ENCODE measurements around the gene C17orf113. TPM values are rescaled to one million over a fixed set of nuclear protein-coding genes. Genes with fewer than 3 reads are reported as not detected.

Gene C17orf113
- total and polyA plus RNA-seq, 2 experiments from 2014 or later: 0.46 to 1.1 TPM

DNA sequence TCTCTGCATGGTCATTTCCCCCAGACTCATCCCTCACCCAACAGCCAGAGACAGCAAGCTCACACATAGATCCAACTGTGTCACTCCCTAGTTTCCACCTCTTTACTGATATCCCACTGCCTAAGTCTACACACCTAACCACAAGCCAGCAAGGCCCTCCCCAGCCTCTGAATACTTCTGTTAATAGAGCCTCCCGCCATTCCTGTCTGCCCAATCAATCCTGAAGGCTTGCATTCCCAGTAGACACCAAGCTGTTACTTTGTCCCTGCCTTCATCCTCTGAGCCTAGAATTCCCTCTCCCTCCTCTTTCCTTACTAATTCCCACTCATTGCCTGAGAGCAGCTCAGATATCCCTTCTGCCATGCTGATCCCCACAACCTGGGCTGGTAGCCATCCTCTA, 4.7 kb downstream of the C17orf113 start:
- Histone ChIP-seq H2AFZ (no peak overlapping the region), H3K4me3 (no peak overlapping the region), H3K36me3 (replicated peaks; ENCODE audit: insufficient read depth, low read depth) (no peaks in the 10 kb centered on the region), H3K4me1 (ENCODE audit: insufficient read depth) (peaks cover 7% of the 10 kb centered on the region), H3K9me3 (ENCODE audit: low read depth) (no peaks in the 10 kb centered on the region), H4K20me1 (ENCODE audit: insufficient read depth, poor library complexity, severe bottlenecking) (no peaks in the 10 kb centered on the region), H3K27me3 (no peaks in the 10 kb centered on the region), H3K79me2 (no peaks in the 10 kb centered on the region), H3K9me2 (replicated peaks; ENCODE audit: insufficient read depth) (no peaks in the 10 kb centered on the region), H3K27ac (no peak overlapping the region), H3K4me2 (no peak overlapping the region)
- TF ChIP-seq, protein P1, sequence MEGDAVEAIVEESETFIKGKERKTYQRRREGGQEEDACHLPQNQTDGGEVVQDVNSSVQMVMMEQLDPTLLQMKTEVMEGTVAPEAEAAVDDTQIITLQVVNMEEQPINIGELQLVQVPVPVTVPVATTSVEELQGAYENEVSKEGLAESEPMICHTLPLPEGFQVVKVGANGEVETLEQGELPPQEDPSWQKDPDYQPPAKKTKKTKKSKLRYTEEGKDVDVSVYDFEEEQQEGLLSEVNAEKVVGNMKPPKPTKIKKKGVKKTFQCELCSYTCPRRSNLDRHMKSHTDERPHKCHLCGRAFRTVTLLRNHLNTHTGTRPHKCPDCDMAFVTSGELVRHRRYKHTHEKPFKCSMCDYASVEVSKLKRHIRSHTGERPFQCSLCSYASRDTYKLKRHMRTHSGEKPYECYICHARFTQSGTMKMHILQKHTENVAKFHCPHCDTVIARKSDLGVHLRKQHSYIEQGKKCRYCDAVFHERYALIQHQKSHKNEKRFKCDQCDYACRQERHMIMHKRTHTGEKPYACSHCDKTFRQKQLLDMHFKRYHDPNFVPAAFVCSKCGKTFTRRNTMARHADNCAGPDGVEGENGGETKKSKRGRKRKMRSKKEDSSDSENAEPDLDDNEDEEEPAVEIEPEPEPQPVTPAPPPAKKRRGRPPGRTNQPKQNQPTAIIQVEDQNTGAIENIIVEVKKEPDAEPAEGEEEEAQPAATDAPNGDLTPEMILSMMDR (IDR thresholded peaks at IDR 0.05; ENCODE audit: poor library complexity): no peak
- TF ChIP-seq EZH2phosphoT487 (IDR thresholded peaks at IDR 0.05; ENCODE audit: low read depth, severe bottlenecking, unreplicated experiment) (no peak), EZH2 (IDR thresholded peaks at IDR 0.05; ENCODE audit: borderline replicate concordance) (no peak)
- DNase-seq (ENCODE audit: low spot score): no peak
- WGBS (ENCODE audit: low lambda C conversion rate, missing lambda C conversion rate): 79% methylated on average over 1 of the region's 1 CpG

DNA sequence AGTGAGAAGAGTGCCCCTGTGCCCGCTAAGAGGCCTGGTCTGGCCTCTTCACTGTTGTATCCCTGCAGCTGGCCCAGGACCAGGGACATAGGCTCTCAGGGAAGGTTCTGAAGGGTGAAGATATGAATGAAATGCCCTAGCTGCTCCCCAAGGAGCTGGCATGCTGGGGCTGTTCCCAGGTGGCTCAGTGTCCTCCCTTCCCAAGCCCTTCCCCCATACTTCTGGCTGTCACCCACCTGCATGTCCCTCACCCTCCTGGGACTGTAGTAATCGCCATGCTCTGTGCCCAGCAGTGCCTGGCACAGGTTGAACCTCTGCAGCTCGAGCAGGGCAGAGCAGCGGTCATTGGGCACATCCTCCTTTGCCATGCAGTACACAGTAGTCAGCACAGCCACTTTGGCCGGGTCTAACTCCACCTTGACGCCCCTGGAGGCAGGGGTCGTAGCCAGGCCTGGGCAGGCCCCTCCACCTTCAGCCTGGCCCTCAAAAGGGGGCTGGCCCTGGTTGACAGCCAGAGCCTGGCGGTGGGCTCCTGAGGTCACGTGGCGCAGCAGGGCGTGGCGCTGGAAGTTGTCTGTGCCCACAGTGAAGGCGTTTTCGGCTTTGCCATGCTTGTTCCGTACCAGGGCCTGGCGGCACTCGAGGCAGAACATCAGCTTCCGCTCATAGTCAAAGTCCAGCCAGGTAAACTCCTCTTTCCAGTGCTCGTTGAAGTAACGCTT, 7.6 kb downstream of the C17orf113 start:
- Histone ChIP-seq H3K4me2 (no peak overlapping the region), H2AFZ (no peak overlapping the region)
- TF ChIP-seq EZH2 (IDR thresholded peaks at IDR 0.05; ENCODE audit: borderline replicate concordance): no peak
- no peak for TF ChIP-seq EZH2phosphoT487 (IDR thresholded peaks at IDR 0.05; ENCODE audit: low read depth, severe bottlenecking, unreplicated experiment)
- TF ChIP-seq, protein P1 (IDR thresholded peaks at IDR 0.05; ENCODE audit: poor library complexity): no peak

DNA sequence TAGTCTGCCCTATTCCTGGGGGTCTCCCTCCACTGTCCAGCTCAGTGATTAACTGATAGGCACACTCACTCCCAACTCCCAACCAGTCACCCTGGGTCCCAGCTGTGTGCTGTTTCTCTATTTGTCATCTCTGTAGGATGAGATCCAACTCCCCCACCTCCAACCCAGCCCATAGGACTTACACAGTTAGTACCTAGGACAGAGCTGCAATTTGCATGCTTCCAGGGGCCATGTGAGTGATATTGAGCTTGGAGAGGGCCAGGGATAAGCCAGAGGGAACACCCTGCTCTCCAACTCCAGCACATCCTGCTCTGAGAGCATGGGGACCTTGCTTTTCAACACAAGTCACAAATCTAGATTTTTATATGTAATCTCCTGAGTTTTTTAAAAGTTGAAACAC, 8.8 kb downstream of the C17orf113 start:
- Histone ChIP-seq H3K9me2 (replicated peaks; ENCODE audit: insufficient read depth) (no peaks in the 10 kb centered on the region), H3K4me3 (no peak overlapping the region), H3K9me3 (ENCODE audit: low read depth) (no peaks in the 10 kb centered on the region), H3K27me3 (no peaks in the 10 kb centered on the region), H3K4me2 (no peak overlapping the region), H2AFZ (no peak overlapping the region), H3K36me3 (replicated peaks; ENCODE audit: insufficient read depth, low read depth) (no peaks in the 10 kb centered on the region), H3K4me1 (ENCODE audit: insufficient read depth) (no peaks in the 10 kb centered on the region), H4K20me1 (ENCODE audit: insufficient read depth, poor library complexity, severe bottlenecking) (no peaks in the 10 kb centered on the region), H3K27ac (no peak overlapping the region), H3K79me2 (no peaks in the 10 kb centered on the region)
- no peak for DNase-seq (ENCODE audit: low spot score)
- TF ChIP-seq EZH2phosphoT487 (IDR thresholded peaks at IDR 0.05; ENCODE audit: low read depth, severe bottlenecking, unreplicated experiment): no peak
- TF ChIP-seq, protein P1 (IDR thresholded peaks at IDR 0.05; ENCODE audit: poor library complexity): no peak
- no peak for TF ChIP-seq EZH2 (IDR thresholded peaks at IDR 0.05; ENCODE audit: borderline replicate concordance)

More for the DNA sequence above, 7.6 kb downstream of the C17orf113 start:
- no peaks in the 10 kb centered on the region for H3K27me3 ChIP-seq
- no peaks in the 10 kb centered on the region for H3K36me3 ChIP-seq (replicated peaks; ENCODE audit: insufficient read depth, low read depth)
- H3K79me2 ChIP-seq: no peaks in the 10 kb centered on the region
- H3K4me3 ChIP-seq: no peak overlapping the region
- no peaks in the 10 kb centered on the region for H3K9me2 ChIP-seq (replicated peaks; ENCODE audit: insufficient read depth)
- no peaks in the 10 kb centered on the region for H4K20me1 ChIP-seq (ENCODE audit: insufficient read depth, poor library complexity, severe bottlenecking)
- no peaks in the 10 kb centered on the region for H3K4me1 ChIP-seq (ENCODE audit: insufficient read depth)
- DNase-seq (ENCODE audit: low spot score): no peak
- no peaks in the 10 kb centered on the region for H3K9me3 ChIP-seq (ENCODE audit: low read depth)
- H3K27ac ChIP-seq: no peak overlapping the region
- WGBS (ENCODE audit: low lambda C conversion rate, missing lambda C conversion rate): 95% methylated on average over 17 of the region's 20 CpGs
